Activated CD4-positive, alpha-beta memory T cell treated with anti-CD3 and anti-CD28 coated beads, Interleukin-2, amount 10 ng/mL, durations not matched to agents 7 days and 5 days (primary cell): Measurements from ENCODE around the gene NPHP1. TPM values are rescaled to one million over a fixed set of nuclear protein-coding genes. Genes with fewer than 3 reads are reported as not detected.
"Not testable (repeated sequence)": the region's sequence is repeated elsewhere in the genome, so short reads cannot be mapped to it uniquely, and the experiment has no call there.

ENCODE experiments used
- CTCF ChIA-PET: fragments of 350-600 bp; sonication (Branson Sonifier 250); formaldehyde crosslinking; loops from one replicate; lab custom pipeline; 2021; ENCODE audit warnings: antibody characterized with exemption, inconsistent platforms; lab: Charles Lee
- POLR2A ChIA-PET: fragments of 350-600 bp; sonication (Branson Sonifier 250); formaldehyde crosslinking; loops from one replicate; lab custom pipeline; 2021; ENCODE audit warnings: antibody characterized with exemption; lab: Charles Lee
- DNase-seq: peaks from one replicate; pipeline ENCODE4 v3.0.0-alpha.2; 2020
- H3K27ac Mint-ChIP-seq: one replicate; pipeline ENCODE4 v1.8.0; 2021; ENCODE audit warnings: mild to moderate bottlenecking, mixed read lengths
- H3K27me3 Mint-ChIP-seq: one replicate; pipeline ENCODE4 v1.8.0; 2021; ENCODE audit warnings: mixed read lengths
- H3K36me3 Mint-ChIP-seq: one replicate; pipeline ENCODE4 v1.8.0; 2021; ENCODE audit warnings: low read depth, mixed read lengths
- H3K4me1 Mint-ChIP-seq: one replicate; pipeline ENCODE4 v1.8.0; 2021; ENCODE audit warnings: mixed read lengths
- H3K4me3 Mint-ChIP-seq: one replicate; pipeline ENCODE4 v1.8.0; 2021; ENCODE audit warnings: mild to moderate bottlenecking, mixed read lengths
- H3K9me3 Mint-ChIP-seq: one replicate; pipeline ENCODE4 v1.8.0; 2021; ENCODE audit warnings: mixed read lengths
- total RNA-seq, 2 experiments: library from RNA; stranded (reverse); gene quantifications; one replicate each; pipeline ENCODE4 v1.2.3, GENCODE V29; 2021

The NPHP1 gene
- total RNA-seq, 2 experiments from 2014 or later: 0.13 to 0.45 TPM

DNA sequence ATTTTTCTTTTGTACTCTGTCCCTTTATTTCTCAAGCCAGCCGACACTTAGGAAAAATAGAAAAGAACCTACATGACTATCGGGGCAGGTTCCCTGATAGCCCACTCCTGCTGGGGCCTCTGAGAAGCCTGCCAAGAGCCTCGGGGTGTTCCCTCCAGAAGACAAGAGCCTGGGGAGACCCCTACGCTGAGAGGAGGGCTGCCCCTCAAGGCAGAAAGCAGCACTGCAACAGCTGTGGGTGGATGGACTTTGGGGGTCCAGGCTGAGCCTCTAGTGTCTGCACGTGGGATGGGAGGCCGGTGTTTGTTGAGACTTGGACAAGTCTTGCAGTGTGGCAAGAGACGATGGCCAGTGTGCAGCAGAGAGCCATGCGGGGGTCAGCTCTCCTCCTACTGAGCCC is 121.7 kb downstream of the NPHP1 start:
- H3K9me3 Mint-ChIP-seq, DNase-seq, POLR2A ChIA-PET, H3K4me3 Mint-ChIP-seq, H3K36me3 Mint-ChIP-seq, CTCF ChIA-PET, H3K27ac Mint-ChIP-seq, H3K4me1 Mint-ChIP-seq, H3K27me3 Mint-ChIP-seq: not testable (repeated sequence)

DNA sequence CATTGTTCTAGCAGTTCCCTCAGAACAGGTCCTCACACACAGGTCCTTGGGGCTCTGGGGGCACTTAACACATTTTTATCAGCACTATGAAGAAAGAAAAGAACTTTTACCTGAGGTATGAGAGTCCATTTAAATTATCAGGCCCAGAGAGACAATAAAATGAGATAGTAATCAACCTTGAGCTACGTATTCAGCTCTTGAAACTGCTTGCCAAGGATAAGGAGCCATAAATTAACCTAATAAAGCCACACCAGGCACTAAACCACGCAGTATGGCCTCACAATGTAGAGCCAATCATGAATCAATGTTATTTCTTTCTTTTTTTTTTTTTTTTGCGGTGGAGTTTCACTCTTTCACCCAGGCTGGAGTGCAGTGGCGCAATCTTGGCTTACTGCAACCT is 126.7 kb downstream of the NPHP1 start:
- DNase-seq, POLR2A ChIA-PET, H3K36me3 Mint-ChIP-seq, CTCF ChIA-PET, H3K27me3 Mint-ChIP-seq, H3K4me3 Mint-ChIP-seq, H3K4me1 Mint-ChIP-seq, H3K9me3 Mint-ChIP-seq, H3K27ac Mint-ChIP-seq: not testable (repeated sequence)

DNA sequence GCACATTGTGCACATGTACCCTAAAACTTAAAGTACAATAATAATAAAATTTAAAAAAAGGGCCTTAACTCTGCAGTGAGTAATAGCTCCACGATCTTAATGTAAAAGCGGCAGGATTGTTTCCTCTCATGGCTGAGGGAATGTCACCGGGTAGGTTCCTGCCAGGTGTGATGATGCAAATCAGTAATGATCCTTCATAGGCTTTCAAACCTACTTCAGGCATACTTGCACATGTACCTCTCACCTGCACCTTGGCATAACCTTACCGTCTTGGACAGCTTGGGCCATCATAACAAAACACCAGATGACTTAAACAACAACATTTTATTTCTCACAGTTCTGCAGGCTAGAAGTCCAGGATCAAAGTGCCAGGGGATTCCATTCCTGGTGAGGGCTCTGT is 128.9 kb downstream of the NPHP1 start:
- H3K4me1 Mint-ChIP-seq, H3K27ac Mint-ChIP-seq, H3K36me3 Mint-ChIP-seq, DNase-seq, H3K9me3 Mint-ChIP-seq, H3K27me3 Mint-ChIP-seq, H3K4me3 Mint-ChIP-seq, CTCF ChIA-PET, POLR2A ChIA-PET: not testable (repeated sequence)

Other genes starting within 250 kb of the NPHP1 start
- gene MALL, start 89.2 kb downstream of the NPHP1 start, total RNA-seq: not detected
- gene MTLN, start 7.5 kb upstream of the NPHP1 start, total RNA-seq: 10 to 100 TPM; 47.0 to 50.7 TPM